ENCODE data around the gene CALHM5.

The CALHM5 gene

DNA sequence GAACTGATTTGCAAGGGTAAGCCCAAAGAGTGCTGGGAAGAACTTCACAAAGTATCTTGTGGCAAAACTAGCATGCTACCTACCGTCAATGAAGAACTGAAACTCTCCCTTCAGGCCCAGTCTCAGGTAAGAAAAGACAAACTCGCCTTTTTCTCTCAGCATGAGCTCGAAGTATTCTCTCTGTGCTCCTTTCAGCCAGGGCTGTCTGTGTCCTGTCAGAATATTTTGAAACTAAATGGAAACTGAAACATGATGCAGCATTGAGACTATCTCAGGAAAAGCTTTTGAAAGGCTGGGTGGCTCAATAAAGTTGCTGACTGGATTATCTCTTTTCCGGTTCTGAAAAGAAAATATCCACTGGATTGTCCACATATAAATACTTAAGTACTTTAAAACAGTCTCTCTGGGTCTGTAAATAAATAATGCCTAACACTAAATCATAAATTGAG, 696 bp downstream of the CALHM5 start:
- no peak for DNase-seq

DNA sequence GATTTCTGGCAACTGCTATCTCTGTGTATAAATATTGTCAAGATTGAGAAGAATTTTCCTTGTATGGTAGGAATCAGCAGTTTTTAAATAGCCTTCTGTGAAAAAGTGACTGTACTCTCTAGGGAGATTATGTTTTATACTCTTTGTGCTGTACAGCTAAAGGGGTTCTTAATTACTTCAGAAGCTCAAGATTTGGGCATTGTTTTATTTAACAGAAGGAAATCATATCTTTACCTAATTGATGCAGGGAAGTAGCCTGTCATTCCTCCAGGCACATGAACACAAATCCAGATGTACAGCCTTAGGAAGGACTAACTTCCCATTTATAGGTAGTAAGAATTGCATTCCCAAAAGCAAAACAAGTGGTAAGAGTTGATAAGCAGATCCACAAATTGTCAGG, 1.3 kb downstream of the CALHM5 start:
- DNase-seq, result no peak

DNA sequence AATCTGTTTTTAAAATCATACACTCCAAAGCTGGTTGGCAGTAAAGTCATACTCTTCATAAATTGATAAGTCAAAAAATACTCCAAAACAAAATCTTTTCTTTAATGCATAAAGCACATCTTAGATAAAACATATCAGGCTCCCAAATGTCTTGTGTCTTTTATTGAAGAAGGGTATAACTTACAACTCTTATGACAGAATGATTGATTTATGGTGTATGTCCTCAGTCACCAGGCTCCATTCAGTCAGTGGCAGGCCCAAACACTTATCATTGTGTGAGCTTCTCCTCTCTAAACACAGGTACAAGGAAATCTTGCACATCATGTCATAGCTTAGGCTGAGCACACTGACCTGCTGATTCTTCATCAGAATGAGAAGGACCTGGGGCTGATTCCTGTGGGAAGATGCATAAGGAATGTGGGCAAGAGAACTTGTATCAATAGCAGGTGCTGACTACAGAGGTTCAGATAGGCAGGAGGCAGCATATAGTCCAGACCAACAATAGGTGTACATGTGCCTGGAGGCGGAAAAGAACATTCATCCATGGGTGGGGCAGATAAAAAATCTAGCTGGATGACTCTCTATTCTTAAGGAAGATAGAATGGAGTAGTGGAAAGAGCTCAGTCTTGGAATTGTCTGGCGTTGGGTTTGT, 1.9 kb downstream of the CALHM5 start:
- no peak for DNase-seq

DNA sequence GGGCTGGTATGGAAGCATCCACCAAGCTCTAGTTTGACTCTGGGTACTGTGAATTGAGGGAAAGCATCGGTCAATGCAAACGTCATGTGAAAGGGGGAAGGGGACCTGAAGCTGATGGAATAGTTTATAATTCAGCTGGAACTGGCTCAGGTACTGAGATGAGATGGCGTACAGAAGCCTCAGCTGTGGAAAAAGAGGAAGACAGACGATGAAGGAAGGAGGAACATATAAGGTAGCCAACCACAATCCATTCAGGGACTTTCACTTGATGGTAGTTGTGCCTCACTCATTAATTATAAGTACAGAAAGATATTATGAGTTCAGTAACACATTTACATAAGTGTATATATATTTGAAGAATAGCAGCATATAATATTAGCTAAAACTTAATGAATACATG, 2.7 kb downstream of the CALHM5 start:
- no peak for DNase-seq

DNA sequence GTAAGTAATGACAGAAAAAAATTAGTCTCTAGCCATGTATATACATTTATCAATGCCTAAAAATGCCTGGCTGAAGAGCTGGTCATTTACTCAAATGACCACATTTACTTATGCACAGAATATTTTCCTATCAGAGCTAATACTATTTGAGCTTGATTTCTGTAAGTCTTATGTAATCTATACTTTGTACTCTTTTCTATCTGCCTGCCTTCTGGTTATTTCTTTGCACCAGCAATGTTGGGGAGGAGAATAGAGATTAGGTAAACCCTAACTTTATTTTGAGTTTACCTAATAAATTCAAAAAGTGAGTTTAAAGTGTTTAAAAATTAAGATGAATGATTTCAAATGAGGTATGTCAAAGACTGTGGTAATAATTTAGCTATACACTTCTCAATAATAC, 3.7 kb downstream of the CALHM5 start:
- DNase-seq, result no peak

DNA sequence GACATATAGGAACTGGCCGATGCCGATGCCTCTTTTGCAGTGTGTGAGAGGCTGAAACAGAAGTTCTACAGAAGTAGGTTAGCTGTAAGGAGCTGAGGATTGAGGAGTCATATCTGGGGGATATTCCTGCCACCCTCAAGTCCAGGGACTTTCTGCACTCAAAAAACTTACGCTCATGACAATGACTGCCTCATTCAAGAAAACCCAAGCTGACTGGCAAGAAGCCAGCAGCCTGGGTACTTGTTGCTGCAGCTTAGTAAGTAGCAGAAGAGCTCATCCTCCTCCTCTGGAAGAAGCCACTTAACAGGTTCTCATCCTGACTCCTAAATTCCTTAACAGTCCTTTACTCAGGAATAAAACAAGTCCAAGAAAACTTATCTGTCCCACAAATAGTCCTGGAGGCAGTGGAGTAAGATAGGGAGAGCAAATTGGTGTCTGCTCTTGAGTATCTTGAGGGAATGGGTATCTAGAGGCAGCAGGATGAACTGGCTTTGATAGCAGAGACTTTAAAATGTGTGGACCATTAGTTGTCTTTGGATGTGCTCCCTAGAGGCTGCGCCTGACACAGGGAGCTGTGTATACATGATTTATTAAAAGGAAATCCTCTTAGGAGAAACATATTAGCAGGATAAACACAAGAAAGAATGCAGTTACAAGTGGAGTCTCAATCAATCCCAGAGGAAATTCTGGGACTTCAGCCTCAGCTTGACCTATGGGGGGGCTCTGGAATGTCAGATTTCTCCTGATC, 7.4 kb downstream of the CALHM5 start:
- no peak for DNase-seq

DNA sequence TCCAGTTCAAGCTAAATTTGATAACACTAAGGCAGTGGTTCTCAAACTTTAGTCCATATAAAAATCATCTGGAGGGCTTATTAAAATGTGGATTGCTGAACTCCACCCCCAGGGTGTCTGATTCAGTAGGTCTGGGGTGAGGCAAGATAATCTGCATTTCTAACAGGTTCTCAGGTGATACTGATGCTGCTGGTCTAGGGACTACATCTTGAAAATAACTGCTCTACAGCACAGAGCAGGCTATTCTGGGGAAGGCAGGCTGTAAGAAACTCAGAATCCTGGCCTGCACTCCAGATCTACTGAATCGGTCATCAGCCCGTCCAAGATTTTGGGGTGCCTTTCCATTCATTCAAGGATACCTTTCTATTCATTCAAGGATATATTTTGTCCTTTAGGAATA, 11.5 kb downstream of the CALHM5 start:
- DNase-seq, result no peak

DNA sequence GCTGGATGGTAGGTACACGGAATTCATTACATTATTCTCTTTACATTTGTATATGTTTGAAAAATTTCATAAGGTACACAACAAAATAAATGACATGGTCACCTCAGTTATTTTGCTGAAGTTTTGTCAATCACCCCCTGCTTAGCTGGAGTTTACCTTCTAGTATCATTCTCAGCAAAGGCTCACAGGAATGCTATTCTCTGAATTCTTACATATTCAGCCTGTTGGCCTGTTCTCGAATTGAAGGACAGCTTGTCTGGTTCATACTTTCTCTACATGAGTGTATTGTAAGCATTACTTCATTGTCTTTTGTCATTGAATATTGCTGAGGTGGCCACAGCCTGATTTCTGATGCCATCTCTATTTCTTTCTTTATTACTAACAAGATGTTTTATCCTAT, 12.8 kb downstream of the CALHM5 start:
- no peak for DNase-seq

DNA sequence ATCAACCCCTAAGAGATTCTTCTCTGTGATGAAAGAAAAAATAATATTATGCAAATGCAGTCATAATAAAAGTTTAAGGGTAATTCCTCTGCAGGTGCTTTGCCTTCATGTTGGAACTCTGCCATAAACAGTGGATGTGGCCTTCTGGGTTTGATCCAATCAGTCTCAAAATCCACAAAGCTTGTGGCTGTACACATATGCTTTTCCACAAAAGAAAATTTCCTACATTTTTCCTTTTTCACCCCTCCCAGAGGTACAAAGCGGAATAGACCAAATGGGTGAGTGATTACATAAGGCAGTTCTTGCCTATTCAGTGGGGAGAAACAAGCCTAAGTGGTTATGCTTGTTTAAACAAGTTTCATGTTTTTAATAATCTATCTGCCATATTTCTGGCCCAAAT, 16.7 kb downstream of the CALHM5 start:
- no peak for DNase-seq

DNA sequence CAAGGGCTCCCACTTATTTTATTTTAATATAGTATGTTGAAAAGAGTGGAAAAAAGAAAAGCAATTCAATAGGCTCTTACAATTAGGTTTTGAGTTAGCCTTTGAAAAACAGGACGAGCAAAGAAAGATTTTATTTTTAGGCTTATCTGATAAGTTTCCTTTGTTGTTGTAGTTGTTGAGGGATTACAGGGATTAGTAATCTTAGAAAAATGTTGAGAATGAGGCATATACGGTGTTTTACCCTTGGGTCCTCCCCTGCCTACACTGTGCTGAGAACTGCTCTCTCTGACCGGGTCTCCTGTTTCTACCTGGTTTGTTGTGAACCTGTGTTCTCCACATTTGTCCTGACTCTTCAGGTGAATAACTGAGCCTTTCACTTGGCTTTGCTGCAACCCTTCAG, 17.3 kb downstream of the CALHM5 start:
- peak; percentile 46 for DNase-seq

DNA sequence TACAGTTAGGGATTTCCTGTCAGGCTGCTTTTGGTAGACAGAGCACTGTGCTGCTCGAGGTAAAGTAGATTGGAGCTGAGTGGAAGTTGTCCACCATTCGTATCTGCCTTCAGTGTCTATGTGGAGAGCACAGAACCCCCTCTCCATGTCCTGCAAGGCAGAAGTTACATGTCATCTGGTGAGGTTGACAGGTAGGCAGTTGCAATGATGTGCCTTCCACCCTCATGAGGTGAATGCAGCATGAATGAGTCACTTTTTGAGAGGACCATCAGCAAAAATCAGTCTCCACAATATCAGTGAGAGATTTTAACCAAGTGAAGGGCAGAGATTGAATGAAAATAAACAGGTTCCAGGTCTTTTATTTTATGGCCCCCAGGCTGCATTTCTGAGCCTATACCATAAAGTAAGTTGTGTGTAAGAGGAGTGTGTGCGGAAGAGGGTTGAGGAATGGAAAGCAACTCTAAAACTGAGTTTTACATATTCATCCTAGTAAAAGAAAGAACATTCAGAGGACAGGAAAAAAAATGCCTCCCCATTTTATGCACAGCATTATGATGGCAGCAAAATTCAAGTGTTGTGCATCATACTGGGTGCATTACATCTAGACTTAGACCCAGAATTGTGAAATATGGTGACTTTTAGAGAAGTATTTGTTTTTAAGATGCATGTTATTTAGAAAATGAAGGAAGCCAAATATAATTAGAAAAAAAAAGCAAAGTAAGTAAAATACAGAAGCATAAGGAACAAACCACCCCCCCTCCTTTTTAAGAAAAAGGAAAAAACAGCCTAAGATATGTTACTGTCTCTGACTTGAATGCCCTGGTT, 18.2 kb downstream of the CALHM5 start:
- DNase-seq, result no peak

DNA sequence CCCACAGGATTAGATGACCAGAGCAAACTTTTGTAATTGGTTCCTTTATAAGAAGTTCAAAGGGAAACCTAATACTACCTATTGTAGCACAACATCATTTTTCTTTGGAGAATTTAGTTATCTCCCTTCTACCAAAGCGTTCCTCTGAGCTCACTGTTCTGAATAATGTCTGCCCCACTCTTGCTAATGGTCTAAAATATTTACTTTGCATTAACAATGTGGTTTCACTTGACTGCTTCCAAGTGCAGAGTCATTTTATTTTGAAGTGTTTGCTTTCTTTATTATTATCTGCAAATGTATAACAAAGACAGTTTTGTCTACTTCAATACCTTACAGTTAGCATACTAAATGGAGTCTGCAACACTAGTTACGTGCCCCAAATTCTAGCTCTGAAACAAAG, 19.0 kb downstream of the CALHM5 start:
- no peak for DNase-seq

DNA sequence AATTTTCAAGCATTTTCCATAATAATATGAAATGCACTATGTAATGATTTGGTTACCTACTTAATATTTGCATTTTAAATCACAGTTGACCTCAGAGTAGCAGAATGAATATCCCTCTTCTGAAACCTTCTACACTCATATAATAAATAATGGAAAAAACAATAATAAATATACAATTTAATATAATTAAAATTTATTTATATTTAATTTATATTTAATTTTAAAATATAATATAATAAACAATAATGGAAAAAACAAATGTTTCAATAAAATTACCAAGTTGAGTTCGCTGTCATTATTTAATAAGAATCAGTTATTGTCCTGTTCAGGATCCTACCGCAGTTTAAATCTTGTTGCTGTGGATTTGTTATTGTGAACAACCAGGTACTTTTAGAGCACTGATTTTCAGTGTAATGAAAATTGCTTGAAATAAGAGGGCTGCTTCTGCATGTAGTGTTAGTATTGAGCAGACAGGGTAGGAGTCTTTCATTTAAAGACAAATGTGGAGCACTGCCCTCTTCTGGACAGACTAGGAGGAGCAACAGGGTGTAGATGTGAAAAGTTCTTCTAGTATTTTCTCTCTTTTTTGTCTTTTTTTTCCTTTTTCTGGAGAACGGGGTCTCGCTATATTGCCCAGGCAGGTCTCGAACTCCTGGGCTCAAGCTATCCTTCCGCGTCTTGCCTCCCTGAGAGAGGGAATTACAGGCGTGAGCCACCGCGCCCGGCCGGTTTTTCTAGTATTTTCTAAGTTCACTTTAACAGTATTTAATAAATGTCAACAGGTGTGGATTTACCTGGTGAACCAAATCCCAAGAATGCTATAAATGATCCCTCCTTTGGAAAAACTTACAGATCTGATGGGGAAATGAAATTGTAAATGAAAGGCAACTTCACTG, 20.5 kb downstream of the CALHM5 start:
- DNase-seq, result peak; percentile 70

DNA sequence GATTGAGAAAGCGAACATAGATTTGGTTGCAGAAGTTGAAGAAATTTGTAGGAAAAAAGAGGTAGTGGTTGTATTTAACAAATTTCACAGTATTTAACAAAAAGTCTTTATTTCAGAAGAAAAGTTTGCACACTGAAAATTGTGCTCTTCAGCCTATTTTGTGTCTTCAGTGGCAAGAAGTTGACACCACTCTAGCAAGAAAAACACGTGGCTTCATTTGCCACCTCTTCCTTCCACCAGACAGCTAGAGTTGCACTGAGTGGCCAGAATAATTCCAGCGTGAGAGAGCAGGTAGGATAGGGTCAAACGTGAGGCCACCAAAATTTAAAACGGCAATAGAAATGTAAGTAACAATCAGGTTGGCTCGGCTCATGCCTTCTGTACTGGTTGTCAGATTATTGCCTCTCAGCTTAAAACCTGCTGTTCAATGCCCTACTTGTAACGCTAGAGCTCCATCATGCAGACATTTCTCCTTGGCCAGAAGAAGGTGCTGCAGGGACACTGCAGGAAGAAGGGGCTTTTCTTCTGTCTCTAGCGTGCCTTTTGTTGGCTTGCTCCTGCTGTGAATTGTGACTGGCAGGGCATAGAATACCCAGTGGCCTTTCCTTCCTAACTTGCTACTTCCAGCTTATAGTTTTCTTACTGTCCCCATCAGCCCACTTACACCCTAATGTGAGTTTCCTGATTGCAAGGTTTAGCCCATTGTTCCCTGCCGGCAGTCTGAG, 22.0 kb downstream of the CALHM5 start:
- no peak for DNase-seq

DNA sequence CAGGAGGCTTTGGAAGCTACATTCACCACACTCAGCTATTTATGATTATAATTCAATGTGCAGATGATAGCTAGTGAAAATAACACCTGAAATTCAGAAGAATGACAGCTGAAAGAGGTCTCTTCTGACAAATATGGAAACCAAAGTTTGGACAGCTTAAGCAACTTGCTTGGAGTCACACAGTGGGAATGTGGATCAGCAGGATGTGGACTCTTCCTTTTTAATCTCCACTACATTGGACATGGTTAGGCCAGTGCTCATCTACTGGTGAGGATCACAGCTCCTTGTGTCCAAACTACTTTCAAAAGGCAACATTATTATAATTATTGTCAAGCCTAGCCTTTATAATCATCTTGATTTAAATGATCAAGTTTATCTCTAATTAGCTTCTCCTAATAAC, 23.7 kb downstream of the CALHM5 start:
- DNase-seq, result peak; percentile 30

DNA sequence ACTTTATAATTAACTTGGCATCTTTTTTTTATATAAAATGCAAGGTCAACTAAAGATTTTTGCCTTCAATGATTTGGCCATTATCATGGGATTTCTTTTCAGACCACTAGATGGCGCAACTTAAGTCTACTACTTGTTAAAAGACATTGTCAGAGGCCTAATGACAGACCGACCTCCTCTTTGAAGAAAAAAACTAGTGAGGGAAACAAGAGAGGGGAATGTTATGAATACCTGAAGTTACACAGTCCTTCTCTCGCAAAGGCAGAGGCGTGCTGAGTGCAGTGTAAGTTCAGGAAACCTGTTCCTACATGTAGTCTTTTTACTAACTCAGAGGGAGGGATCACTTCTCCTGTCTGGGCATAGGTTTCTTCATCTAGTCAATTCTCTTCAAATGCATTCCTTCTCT, 24.8 kb downstream of the CALHM5 start:
- peak; percentile 72 for DNase-seq

DNA sequence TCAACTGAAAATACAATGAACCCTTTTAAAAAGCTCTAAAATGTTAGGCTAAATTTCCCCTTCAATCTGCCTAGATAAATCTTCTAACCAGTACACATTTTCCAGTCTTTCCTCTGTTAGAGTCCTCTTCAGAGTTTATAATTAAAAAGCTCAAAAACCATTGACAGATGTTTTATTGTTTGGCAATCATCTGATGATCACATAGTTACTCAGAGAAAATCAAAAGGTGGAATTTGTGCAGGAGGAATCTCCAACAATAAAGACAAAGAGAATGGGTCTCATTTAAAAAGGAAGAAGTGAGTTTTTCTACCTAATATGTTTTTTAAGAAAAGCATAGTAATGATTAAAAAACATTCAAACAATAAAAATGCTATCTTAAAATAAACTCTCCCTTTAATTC, 31.0 kb downstream of the CALHM5 start:
- no peak for DNase-seq

DNA sequence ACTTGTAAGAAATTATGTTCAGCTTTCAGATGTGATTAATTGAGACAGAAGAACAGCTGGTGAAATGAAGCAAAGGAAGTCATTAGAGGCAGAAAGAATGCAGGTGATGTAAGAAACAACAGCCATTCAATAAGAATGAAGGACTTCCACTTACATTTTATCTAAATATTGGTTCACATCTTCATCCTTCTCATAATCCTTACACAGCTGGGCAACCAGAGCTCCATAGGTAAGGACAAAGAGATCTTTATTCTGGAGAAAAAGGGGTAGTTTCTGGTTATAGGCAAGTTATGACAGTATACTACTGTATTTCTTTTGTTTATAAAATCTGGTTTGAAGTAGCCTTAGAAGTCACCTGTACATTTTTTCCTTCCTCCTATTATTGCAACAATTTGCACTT, 31.7 kb downstream of the CALHM5 start:
- no peak for DNase-seq

DNA sequence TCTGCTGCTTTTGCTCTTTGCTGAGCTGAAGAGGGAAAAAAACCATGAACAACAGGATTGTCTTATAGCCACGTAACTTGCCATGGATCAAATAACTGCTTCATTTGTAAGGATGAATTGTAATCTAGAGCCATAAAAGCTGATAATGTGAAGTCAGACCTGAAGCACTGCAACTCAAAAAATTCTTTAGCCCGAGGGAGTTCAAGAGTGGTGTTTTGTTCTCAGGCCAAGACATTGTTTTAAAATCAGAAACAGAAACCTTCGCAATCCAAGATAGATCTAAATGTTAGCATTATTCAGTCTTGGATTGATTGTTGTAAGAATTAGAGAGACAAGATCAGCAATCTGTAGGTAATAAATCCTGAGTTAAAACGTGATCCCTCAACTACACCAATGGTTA, 34.2 kb downstream of the CALHM5 start, which contains the start of gene TRAPPC3L:
TSS of gene TRAPPC3L (minus strand) at position 34 of the 400 bp plus-strand sequence. CDS start 170 bp downstream, outside the sequence.
- no peak for DNase-seq

DNA sequence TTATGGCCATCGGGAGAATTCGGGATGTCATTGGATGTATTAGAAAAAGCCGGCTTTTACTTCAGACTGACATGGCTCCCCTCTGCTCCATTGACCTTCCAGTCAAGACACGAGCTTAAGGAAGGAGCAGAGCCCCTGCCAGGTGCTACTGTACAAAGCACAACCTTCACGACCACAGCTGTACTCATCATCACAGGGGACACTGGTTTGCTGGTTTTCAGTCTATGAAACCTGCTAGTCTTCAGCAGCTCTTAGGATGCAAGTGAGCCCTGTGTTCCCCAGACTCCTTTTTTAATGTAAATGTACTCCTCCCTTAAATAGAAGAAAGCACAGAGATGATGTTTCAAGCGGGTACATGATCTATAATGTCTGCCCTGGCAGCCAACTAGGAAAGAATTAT, 35.9 kb downstream of the CALHM5 start:
- no peak for DNase-seq

DNA sequence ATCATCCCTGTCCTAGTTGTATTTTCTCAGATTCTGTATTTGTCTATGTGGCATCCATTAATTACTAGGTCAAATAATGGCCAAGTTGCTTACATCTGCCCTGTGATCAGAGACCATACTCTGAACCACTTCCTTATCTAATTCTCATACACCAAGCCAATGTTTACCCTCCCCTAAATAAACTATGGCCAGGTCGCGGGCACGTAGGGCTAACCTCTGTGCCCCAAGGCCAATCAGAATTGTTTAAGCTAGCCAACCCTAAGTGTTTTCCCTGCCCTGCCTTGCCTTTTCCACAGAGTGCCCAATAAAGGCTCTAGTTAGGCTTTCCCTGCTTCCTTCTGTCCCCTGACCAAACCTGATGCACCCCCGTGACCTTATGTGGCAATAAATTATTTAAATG, 39.4 kb downstream of the CALHM5 start:
- no peak for DNase-seq

DNA sequence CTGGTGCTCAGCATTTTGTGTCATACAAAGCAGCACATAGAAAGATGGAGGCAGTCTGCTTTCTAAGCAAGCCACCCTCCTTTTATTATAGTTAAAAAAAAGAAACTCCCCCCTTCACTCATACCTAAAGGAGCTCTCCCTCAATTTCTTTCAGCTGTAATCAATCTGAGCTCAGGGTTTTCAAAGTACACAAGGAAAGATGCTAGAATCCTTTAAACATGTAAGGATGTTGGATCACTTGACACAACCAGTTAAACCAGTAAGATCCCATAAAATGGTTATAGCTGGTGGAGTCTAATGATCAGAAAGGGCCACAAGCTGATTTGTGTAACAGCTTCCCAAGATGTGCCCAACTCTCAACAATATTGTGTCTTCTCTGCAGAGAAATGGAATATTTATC, 42.0 kb downstream of the CALHM5 start, which contains the start of gene CALHM4:
TSS of gene CALHM4 (plus strand) at position 301 of the 400 bp plus-strand sequence. CDS start at position 344, 43 bp downstream.
- no peak for DNase-seq
